HepG2 (cell line): ENCODE measurements around the gene SHISA9. TPM values are rescaled to one million over a fixed set of nuclear protein-coding genes. Genes with fewer than 3 reads are reported as not detected.

ENCODE experiments used
- ATM ChIP-seq: fragments of 450-650 bp; IDR thresholded peaks from 2 replicates; pipeline ENCODE4 v1.7.1; 2017; ENCODE audit warnings: mild to moderate bottlenecking, borderline replicate concordance
- HOXA3 ChIP-seq: sonication (generic); formaldehyde crosslinking; IDR thresholded peaks from 2 replicates; pipeline ENCODE4 v1.5.0; 2020; ENCODE audit warnings: missing genetic modification reagents
- HOXA7 ChIP-seq: sonication (generic); formaldehyde crosslinking; IDR thresholded peaks from 2 replicates; pipeline ENCODE4 v1.8.1; 2022; ENCODE audit warnings: mild to moderate bottlenecking, missing genetic modification reagents, moderate library complexity
- RFXAP ChIP-seq: sonication (generic); formaldehyde crosslinking; IDR thresholded peaks from 2 replicates; pipeline ENCODE4 v1.4.0; 2020; ENCODE audit warnings: missing genetic modification reagents, borderline replicate concordance
- SOX6 ChIP-seq, 2 experiments: fragments of 450-650 bp in 1 of 2; sonication (generic) in 1 of 2; formaldehyde crosslinking in 1 of 2; IDR thresholded peaks; 2 replicates each; pipeline versions ENCODE4 v1.4.0 to v1.6.1; 2017 to 2020; ENCODE audit warnings: antibody characterized with exemption in 1 of 2, mild to moderate bottlenecking in 1 of 2, missing genetic modification reagents in 1 of 2
- SP2 ChIP-seq: sonication (generic); formaldehyde crosslinking; IDR thresholded peaks from 2 replicates; pipeline ENCODE4 v1.5.1; 2020; ENCODE audit warnings: mild to moderate bottlenecking, missing genetic modification reagents
- WIZ ChIP-seq: sonication (generic); formaldehyde crosslinking; IDR thresholded peaks from 2 replicates; pipeline ENCODE4 v1.5.1; 2020; ENCODE audit warnings: mild to moderate bottlenecking, missing genetic modification reagents
- ZNF607 ChIP-seq: sonication (generic); formaldehyde crosslinking; IDR thresholded peaks from 2 replicates; pipeline ENCODE4 v1.5.1; 2020; ENCODE audit warnings: missing genetic modification reagents, mild to moderate bottlenecking, borderline replicate concordance
- polyA plus RNA-seq, 8 experiments: library from polyadenylated mRNA; depleted of rRNA in 3 of 8; stranded (reverse) in 7 of 8; unstranded in 1 of 8; fragments of >200 nt; fragmentation: Illumina TruSeq in 4 of 8; extraction: Trizol in 4 of 8; gene quantifications; 2 replicates each; pipeline versions ENCODE4 v1.2.1 to v1.2.3, GENCODE V29; 2011 to 2016; ENCODE audit warnings: low read depth in 4 of 8, missing spikeins in 1 of 8, mixed read lengths in 1 of 8; ENCODE audit not compliant: insufficient read depth in 1 of 8
- total RNA-seq, 5 experiments: library from RNA; depleted of rRNA; stranded (reverse); fragments of >200 nt; fragmentation: Illumina TruSeq; extraction: Trizol; gene quantifications; 2 replicates each; pipeline ENCODE4 v1.2.3, GENCODE V29; 2016; ENCODE audit warnings: low read depth in 1 of 5
- TF ChIP-seq, protein P1 (sequence below), 2 experiments: IDR thresholded peaks; 2 replicates each; pipeline ENCODE4 v1.6.1; 2011 to 2012; ENCODE audit warnings: low read length in 2 of 2, borderline replicate concordance in 1 of 2, low read depth in 1 of 2, mild to moderate bottlenecking in 1 of 2, moderate library complexity in 1 of 2
- TF ChIP-seq, protein P2 (sequence below): sonication (generic); formaldehyde crosslinking; IDR thresholded peaks from 2 replicates; pipeline ENCODE4 v1.4.0; 2020; ENCODE audit warnings: missing genetic modification reagents, borderline replicate concordance
- TF ChIP-seq, protein P3 (sequence below): sonication (generic); formaldehyde crosslinking; IDR thresholded peaks from 2 replicates; pipeline ENCODE4 v1.9.0; 2022; ENCODE audit warnings: low read depth, missing genetic modification reagents
- TF ChIP-seq, protein P4 (sequence below): sonication (generic); formaldehyde crosslinking; IDR thresholded peaks from 2 replicates; pipeline ENCODE4 v1.4.0; 2020; ENCODE audit warnings: missing genetic modification reagents, borderline replicate concordance
- TF ChIP-seq, protein P5 (sequence below): sonication (generic); formaldehyde crosslinking; IDR thresholded peaks from 2 replicates; pipeline ENCODE4 v1.4.0; 2020; ENCODE audit warnings: missing genetic modification reagents

The SHISA9 gene
- total and polyA plus RNA-seq, 2 of the 13 experiments (the other 11 are each of a cell fraction or from before 2014, with no cell fraction given) = 0.01 TPM; not detected in 1

DNA sequence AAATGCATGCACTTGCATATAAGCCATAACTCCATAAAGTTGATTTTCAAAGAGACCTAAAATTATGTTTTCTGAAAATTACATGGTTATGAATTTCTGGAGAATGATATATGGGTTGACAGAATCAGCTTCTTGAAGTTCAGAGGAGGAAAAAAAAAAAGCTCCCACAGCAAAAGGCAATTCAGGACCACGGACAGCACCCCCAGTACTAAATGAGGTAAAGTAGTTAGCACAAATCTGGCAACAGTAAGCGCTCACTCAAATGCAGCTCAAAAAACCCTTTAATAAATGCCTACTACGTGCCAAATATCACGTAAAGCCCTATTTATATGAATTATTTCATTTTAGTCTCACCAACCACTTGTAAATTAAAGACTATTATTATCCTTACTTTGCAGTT lies 135.2 kb downstream of the SHISA9 start (continued):
- TF ChIP-seq, protein P1, sequence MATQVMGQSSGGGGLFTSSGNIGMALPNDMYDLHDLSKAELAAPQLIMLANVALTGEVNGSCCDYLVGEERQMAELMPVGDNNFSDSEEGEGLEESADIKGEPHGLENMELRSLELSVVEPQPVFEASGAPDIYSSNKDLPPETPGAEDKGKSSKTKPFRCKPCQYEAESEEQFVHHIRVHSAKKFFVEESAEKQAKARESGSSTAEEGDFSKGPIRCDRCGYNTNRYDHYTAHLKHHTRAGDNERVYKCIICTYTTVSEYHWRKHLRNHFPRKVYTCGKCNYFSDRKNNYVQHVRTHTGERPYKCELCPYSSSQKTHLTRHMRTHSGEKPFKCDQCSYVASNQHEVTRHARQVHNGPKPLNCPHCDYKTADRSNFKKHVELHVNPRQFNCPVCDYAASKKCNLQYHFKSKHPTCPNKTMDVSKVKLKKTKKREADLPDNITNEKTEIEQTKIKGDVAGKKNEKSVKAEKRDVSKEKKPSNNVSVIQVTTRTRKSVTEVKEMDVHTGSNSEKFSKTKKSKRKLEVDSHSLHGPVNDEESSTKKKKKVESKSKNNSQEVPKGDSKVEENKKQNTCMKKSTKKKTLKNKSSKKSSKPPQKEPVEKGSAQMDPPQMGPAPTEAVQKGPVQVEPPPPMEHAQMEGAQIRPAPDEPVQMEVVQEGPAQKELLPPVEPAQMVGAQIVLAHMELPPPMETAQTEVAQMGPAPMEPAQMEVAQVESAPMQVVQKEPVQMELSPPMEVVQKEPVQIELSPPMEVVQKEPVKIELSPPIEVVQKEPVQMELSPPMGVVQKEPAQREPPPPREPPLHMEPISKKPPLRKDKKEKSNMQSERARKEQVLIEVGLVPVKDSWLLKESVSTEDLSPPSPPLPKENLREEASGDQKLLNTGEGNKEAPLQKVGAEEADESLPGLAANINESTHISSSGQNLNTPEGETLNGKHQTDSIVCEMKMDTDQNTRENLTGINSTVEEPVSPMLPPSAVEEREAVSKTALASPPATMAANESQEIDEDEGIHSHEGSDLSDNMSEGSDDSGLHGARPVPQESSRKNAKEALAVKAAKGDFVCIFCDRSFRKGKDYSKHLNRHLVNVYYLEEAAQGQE (IDR thresholded peaks at IDR 0.05; ENCODE audit: borderline replicate concordance in 1 of 2, low read depth in 1 of 2, low read length in 2 of 2) = peak; percentile 87 to 100
- TF ChIP-seq ATM = no peak
- no peak for TF ChIP-seq ZNF607 (CRISPR knock-in tag)
- TF ChIP-seq SOX6 (IDR thresholded peaks at IDR 0.05) = no peak
- TF ChIP-seq SOX6 (CRISPR knock-in tag; IDR thresholded peaks at IDR 0.05) = no peak
- peak; percentile 93; the same call in 1 of the 2 replicates for TF ChIP-seq WIZ (CRISPR knock-in tag)
- no peak for TF ChIP-seq SP2 (CRISPR knock-in tag)
- TF ChIP-seq, protein P2, sequence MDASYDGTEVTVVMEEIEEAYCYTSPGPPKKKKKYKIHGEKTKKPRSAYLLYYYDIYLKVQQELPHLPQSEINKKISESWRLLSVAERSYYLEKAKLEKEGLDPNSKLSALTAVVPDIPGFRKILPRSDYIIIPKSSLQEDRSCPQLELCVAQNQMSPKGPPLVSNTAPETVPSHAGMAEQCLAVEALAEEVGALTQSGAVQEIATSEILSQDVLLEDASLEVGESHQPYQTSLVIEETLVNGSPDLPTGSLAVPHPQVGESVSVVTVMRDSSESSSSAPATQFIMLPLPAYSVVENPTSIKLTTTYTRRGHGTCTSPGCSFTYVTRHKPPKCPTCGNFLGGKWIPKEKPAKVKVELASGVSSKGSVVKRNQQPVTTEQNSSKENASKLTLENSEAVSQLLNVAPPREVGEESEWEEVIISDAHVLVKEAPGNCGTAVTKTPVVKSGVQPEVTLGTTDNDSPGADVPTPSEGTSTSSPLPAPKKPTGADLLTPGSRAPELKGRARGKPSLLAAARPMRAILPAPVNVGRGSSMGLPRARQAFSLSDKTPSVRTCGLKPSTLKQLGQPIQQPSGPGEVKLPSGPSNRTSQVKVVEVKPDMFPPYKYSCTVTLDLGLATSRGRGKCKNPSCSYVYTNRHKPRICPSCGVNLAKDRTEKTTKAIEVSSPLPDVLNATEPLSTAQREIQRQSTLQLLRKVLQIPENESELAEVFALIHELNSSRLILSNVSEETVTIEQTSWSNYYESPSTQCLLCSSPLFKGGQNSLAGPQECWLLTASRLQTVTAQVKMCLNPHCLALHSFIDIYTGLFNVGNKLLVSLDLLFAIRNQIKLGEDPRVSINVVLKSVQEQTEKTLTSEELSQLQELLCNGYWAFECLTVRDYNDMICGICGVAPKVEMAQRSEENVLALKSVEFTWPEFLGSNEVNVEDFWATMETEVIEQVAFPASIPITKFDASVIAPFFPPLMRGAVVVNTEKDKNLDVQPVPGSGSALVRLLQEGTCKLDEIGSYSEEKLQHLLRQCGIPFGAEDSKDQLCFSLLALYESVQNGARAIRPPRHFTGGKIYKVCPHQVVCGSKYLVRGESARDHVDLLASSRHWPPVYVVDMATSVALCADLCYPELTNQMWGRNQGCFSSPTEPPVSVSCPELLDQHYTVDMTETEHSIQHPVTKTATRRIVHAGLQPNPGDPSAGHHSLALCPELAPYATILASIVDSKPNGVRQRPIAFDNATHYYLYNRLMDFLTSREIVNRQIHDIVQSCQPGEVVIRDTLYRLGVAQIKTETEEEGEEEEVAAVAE = peak; percentile 76; the same call in 1 of the 2 replicates
- TF ChIP-seq HOXA7 = no peak
- TF ChIP-seq HOXA3 = no peak
- TF ChIP-seq, protein P3, sequence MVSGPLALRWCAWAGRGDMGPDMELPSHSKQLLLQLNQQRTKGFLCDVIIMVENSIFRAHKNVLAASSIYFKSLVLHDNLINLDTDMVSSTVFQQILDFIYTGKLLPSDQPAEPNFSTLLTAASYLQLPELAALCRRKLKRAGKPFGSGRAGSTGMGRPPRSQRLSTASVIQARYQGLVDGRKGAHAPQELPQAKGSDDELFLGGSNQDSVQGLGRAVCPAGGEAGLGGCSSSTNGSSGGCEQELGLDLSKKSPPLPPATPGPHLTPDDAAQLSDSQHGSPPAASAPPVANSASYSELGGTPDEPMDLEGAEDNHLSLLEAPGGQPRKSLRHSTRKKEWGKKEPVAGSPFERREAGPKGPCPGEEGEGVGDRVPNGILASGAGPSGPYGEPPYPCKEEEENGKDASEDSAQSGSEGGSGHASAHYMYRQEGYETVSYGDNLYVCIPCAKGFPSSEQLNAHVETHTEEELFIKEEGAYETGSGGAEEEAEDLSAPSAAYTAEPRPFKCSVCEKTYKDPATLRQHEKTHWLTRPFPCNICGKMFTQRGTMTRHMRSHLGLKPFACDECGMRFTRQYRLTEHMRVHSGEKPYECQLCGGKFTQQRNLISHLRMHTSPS (CRISPR knock-in tag) = no peak
- TF ChIP-seq, protein P4, sequence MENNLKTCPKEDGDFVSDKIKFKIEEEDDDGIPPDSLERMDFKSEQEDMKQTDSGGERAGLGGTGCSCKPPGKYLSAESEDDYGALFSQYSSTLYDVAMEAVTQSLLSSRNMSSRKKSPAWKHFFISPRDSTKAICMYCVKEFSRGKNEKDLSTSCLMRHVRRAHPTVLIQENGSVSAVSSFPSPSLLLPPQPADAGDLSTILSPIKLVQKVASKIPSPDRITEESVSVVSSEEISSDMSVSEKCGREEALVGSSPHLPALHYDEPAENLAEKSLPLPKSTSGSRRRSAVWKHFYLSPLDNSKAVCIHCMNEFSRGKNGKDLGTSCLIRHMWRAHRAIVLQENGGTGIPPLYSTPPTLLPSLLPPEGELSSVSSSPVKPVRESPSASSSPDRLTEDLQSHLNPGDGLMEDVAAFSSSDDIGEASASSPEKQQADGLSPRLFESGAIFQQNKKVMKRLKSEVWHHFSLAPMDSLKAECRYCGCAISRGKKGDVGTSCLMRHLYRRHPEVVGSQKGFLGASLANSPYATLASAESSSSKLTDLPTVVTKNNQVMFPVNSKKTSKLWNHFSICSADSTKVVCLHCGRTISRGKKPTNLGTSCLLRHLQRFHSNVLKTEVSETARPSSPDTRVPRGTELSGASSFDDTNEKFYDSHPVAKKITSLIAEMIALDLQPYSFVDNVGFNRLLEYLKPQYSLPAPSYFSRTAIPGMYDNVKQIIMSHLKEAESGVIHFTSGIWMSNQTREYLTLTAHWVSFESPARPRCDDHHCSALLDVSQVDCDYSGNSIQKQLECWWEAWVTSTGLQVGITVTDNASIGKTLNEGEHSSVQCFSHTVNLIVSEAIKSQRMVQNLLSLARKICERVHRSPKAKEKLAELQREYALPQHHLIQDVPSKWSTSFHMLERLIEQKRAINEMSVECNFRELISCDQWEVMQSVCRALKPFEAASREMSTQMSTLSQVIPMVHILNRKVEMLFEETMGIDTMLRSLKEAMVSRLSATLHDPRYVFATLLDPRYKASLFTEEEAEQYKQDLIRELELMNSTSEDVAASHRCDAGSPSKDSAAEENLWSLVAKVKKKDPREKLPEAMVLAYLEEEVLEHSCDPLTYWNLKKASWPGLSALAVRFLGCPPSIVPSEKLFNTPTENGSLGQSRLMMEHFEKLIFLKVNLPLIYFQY (CRISPR knock-in tag) = peak; percentile 70; the same call in 1 of the 2 replicates
- TF ChIP-seq RFXAP = no peak
- TF ChIP-seq, protein P5, sequence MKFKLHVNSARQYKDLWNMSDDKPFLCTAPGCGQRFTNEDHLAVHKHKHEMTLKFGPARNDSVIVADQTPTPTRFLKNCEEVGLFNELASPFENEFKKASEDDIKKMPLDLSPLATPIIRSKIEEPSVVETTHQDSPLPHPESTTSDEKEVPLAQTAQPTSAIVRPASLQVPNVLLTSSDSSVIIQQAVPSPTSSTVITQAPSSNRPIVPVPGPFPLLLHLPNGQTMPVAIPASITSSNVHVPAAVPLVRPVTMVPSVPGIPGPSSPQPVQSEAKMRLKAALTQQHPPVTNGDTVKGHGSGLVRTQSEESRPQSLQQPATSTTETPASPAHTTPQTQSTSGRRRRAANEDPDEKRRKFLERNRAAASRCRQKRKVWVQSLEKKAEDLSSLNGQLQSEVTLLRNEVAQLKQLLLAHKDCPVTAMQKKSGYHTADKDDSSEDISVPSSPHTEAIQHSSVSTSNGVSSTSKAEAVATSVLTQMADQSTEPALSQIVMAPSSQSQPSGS (CRISPR knock-in tag) = peak; percentile 65; the same call in 1 of the 2 replicates
